GM23338 (cell line): Measurements from ENCODE around the gene HSBP1. TPM values are rescaled to one million over a fixed set of nuclear protein-coding genes. Genes with fewer than 3 reads are reported as not detected.

Source experiments
- ATAC-seq: fragments of 200-7000 bp; cut with Tn5 transposase; 3 replicates; pipeline ENCODE4 v1.9.1; 2020
- DNase-seq: peaks from one replicate; pipeline ENCODE4 v3.0.0-alpha.2; 2015; ENCODE audit warnings: low spot score
- H2AFZ ChIP-seq: fragments of 200-600 bp; sonication (generic); 2 replicates; pipeline ENCODE4 v1.8.0; 2016; ENCODE audit warnings: antibody characterized with exemption, mild to moderate bottlenecking, moderate library complexity
- H3F3A ChIP-seq: fragments of 200-600 bp; sonication (generic); replicated peaks from 2 replicates; pipeline ENCODE4 v1.8.0; 2017; ENCODE audit warnings: antibody characterized with exemption, mixed run types, low read depth
- H3K27ac ChIP-seq: fragments of 200-600 bp; sonication (generic); 2 replicates; pipeline ENCODE4 v1.6.1; 2016; ENCODE audit warnings: low read depth
- H3K27me3 ChIP-seq: fragments of 200-600 bp; sonication (generic); 2 replicates; pipeline ENCODE4 v1.8.0; 2016; ENCODE audit warnings: mild to moderate bottlenecking, mixed run types, moderate library complexity; ENCODE audit not compliant: insufficient read depth
- H3K36me3 ChIP-seq: fragments of 200-600 bp; sonication (generic); 2 replicates; pipeline ENCODE4 v1.8.0; 2016; ENCODE audit warnings: mild to moderate bottlenecking; ENCODE audit not compliant: insufficient read depth
- H3K4me1 ChIP-seq: fragments of 200-600 bp; sonication (generic); 2 replicates; pipeline ENCODE4 v1.8.0; 2016; ENCODE audit warnings: mild to moderate bottlenecking, moderate library complexity; ENCODE audit not compliant: insufficient read depth
- H3K4me2 ChIP-seq: fragments of 200-600 bp; sonication (generic); 2 replicates; pipeline ENCODE4 v1.7.1; 2017; ENCODE audit warnings: mixed run types
- H3K4me3 ChIP-seq: fragments of 200-600 bp; sonication (generic); 2 replicates; pipeline ENCODE4 v1.6.1; 2016; ENCODE audit warnings: mixed run types
- H3K79me2 ChIP-seq: fragments of 200-600 bp; sonication (generic); replicated peaks from 2 replicates; pipeline ENCODE4 v1.8.0; 2017; ENCODE audit warnings: mild to moderate bottlenecking; ENCODE audit not compliant: insufficient read depth
- H3K9me2 ChIP-seq: fragments of 200-600 bp; sonication (generic); 2 replicates; pipeline ENCODE4 v1.8.0; 2017; ENCODE audit not compliant: insufficient read depth
- H4K20me1 ChIP-seq: fragments of 200-600 bp; sonication (generic); replicated peaks from 2 replicates; pipeline ENCODE4 v1.8.0; 2017; ENCODE audit warnings: mild to moderate bottlenecking; ENCODE audit not compliant: insufficient read depth
- H3K27ac Mint-ChIP-seq: 2 replicates; pipeline ENCODE4 v1.8.0; 2020; ENCODE audit warnings: inconsistent platforms, mild to moderate bottlenecking, moderate library complexity, mixed read lengths
- H3K27me3 Mint-ChIP-seq: 3 replicates; pipeline ENCODE4 v1.8.0; 2022; ENCODE audit warnings: low read depth, mild to moderate bottlenecking, moderate library complexity, mixed read lengths, inconsistent platforms; ENCODE audit not compliant: insufficient read depth, poor library complexity
- H3K36me3 Mint-ChIP-seq: 3 replicates; pipeline ENCODE4 v1.8.0; 2021; ENCODE audit warnings: low read depth, mild to moderate bottlenecking, inconsistent platforms, moderate library complexity, mixed read lengths
- H3K4me1 Mint-ChIP-seq: 3 replicates; pipeline ENCODE4 v1.8.0; 2020; ENCODE audit warnings: mild to moderate bottlenecking, inconsistent platforms, mixed read lengths
- H3K4me3 Mint-ChIP-seq: 3 replicates; pipeline ENCODE4 v1.8.0; 2021; ENCODE audit warnings: moderate library complexity, mild to moderate bottlenecking, inconsistent platforms, mixed read lengths
- H3K9me3 Mint-ChIP-seq: 3 replicates; pipeline ENCODE4 v1.8.0; 2020; ENCODE audit warnings: moderate library complexity, mild to moderate bottlenecking, inconsistent platforms, mixed read lengths
- CREB1 ChIP-seq: fragments of 250-450 bp; sonication (Bioruptor Pico); IDR thresholded peaks from 2 replicates; pipeline ENCODE4 v1.5.0; 2020; ENCODE audit warnings: low read depth, mild to moderate bottlenecking, moderate library complexity
- CTCF ChIP-seq, 2 experiments: fragments of 200-600 bp in 1 of 2; sonication (generic) in 1 of 2; conservative IDR thresholded peaks; 2 replicates each; pipeline versions ENCODE4 v1.5.1 to v1.6.1; 2016 to 2017; ENCODE audit warnings: antibody characterized with exemption in 2 of 2, low read depth in 2 of 2, mild to moderate bottlenecking in 2 of 2, moderate library complexity in 1 of 2
- EZH2phosphoT487 ChIP-seq: fragments of 200-600 bp; sonication (generic); IDR thresholded peaks from one replicate; pipeline ENCODE4 v1.8.1; 2018; ENCODE audit warnings: antibody characterized with exemption; ENCODE audit not compliant: unreplicated experiment
- JUNB ChIP-seq: IDR thresholded peaks from one replicate; pipeline ENCODE4 v1.6.1; 2016; ENCODE audit warnings: antibody characterized with exemption; ENCODE audit not compliant: unreplicated experiment
- NANOG ChIP-seq: IDR thresholded peaks from 2 replicates; pipeline ENCODE4 v1.6.1; 2016; ENCODE audit warnings: antibody characterized with exemption, borderline replicate concordance
- POLR2AphosphoS5 ChIP-seq: IDR thresholded peaks from 2 replicates; pipeline ENCODE4 v1.6.1; 2016; ENCODE audit warnings: antibody characterized with exemption, low read depth
- STAT1 ChIP-seq: IDR thresholded peaks from one replicate; pipeline ENCODE4 v1.6.1; 2016; ENCODE audit warnings: antibody characterized with exemption; ENCODE audit not compliant: unreplicated experiment
- ZNF114 ChIP-seq: fragments of 250-450 bp; sonication (Bioruptor Pico); IDR thresholded peaks from 2 replicates; pipeline ENCODE4 v1.5.0; 2020; ENCODE audit warnings: mild to moderate bottlenecking, moderate library complexity
- polyA plus RNA-seq: library from polyadenylated mRNA; unstranded; fragments of >200 nt; fragmentation: Nextera tagmentation; extraction: Ambion mirVana; gene quantifications from 2 replicates; pipeline ENCODE4 v1.2.1, GENCODE V29; 2016
- total RNA-seq: library from RNA; depleted of rRNA; stranded (reverse); fragments of >200 nt; shearing (Covaris generic); gene quantifications from 2 replicates; pipeline ENCODE4 v1.2.3, GENCODE V29; 2014
- TF ChIP-seq, protein P1 (sequence below): fragments of 250-450 bp; sonication (Bioruptor Pico); IDR thresholded peaks from 2 replicates; pipeline ENCODE4 v1.5.0; 2020; ENCODE audit warnings: mild to moderate bottlenecking, moderate library complexity
- TF ChIP-seq, protein P2 (sequence below): IDR thresholded peaks from 2 replicates; pipeline ENCODE4 v1.6.1; 2016; ENCODE audit warnings: antibody characterized with exemption
- TF ChIP-seq, protein P3 (sequence below): IDR thresholded peaks from one replicate; pipeline ENCODE4 v1.6.1; 2018; ENCODE audit warnings: antibody characterized with exemption; ENCODE audit not compliant: unreplicated experiment

Gene HSBP1
- total and polyA plus RNA-seq, 2 experiments from 2014 or later, result 71.0 to 817 TPM

GRCh38 chr16:83785455-83785854 is 22.3 kb upstream of the HSBP1 start:
- Histone ChIP-seq H3K4me1 (no peaks in the 10 kb centered on the region), H3K36me3 (no peaks in the 10 kb centered on the region), H3K4me2 (no peak overlapping the region), H4K20me1 (no peaks in the 10 kb centered on the region), H3K4me3 (no peak overlapping the region), H3F3A (no peaks in the 10 kb centered on the region), H3K27me3 (no peaks in the 10 kb centered on the region), H3K27ac (no peak overlapping the region), H3K9me2 (peaks cover 8% of the 10 kb centered on the region; the same call in 1 of the 2 replicates), H3K79me2 (no peaks in the 10 kb centered on the region), H2AFZ (0 out of 2 replicates have a peak overlapping the region, but pooled peaks have one; percentile 47)
- Mint-ChIP-seq H3K27ac (no peak overlapping the region), H3K9me3 (no peaks in the 10 kb centered on the region), H3K27me3 (peaks cover 2% of the 10 kb centered on the region), H3K4me3 (no peak overlapping the region), H3K4me1 (no peaks in the 10 kb centered on the region), H3K36me3 (no peaks in the 10 kb centered on the region)
- DNase-seq (no peak), ATAC-seq (no peak)
- TF ChIP-seq STAT1 (no peak), EZH2phosphoT487 (no peak), CTCF (conservative IDR thresholded peaks at IDR 0.05; ENCODE audit: low read depth in 2 of 2) (no peak), POLR2AphosphoS5 (no peak), CREB1 (CRISPR knock-in tag) (no peak), ZNF114 (CRISPR knock-in tag) (no peak), NANOG (no peak), JUNB (no peak)
- TF ChIP-seq, protein P1, sequence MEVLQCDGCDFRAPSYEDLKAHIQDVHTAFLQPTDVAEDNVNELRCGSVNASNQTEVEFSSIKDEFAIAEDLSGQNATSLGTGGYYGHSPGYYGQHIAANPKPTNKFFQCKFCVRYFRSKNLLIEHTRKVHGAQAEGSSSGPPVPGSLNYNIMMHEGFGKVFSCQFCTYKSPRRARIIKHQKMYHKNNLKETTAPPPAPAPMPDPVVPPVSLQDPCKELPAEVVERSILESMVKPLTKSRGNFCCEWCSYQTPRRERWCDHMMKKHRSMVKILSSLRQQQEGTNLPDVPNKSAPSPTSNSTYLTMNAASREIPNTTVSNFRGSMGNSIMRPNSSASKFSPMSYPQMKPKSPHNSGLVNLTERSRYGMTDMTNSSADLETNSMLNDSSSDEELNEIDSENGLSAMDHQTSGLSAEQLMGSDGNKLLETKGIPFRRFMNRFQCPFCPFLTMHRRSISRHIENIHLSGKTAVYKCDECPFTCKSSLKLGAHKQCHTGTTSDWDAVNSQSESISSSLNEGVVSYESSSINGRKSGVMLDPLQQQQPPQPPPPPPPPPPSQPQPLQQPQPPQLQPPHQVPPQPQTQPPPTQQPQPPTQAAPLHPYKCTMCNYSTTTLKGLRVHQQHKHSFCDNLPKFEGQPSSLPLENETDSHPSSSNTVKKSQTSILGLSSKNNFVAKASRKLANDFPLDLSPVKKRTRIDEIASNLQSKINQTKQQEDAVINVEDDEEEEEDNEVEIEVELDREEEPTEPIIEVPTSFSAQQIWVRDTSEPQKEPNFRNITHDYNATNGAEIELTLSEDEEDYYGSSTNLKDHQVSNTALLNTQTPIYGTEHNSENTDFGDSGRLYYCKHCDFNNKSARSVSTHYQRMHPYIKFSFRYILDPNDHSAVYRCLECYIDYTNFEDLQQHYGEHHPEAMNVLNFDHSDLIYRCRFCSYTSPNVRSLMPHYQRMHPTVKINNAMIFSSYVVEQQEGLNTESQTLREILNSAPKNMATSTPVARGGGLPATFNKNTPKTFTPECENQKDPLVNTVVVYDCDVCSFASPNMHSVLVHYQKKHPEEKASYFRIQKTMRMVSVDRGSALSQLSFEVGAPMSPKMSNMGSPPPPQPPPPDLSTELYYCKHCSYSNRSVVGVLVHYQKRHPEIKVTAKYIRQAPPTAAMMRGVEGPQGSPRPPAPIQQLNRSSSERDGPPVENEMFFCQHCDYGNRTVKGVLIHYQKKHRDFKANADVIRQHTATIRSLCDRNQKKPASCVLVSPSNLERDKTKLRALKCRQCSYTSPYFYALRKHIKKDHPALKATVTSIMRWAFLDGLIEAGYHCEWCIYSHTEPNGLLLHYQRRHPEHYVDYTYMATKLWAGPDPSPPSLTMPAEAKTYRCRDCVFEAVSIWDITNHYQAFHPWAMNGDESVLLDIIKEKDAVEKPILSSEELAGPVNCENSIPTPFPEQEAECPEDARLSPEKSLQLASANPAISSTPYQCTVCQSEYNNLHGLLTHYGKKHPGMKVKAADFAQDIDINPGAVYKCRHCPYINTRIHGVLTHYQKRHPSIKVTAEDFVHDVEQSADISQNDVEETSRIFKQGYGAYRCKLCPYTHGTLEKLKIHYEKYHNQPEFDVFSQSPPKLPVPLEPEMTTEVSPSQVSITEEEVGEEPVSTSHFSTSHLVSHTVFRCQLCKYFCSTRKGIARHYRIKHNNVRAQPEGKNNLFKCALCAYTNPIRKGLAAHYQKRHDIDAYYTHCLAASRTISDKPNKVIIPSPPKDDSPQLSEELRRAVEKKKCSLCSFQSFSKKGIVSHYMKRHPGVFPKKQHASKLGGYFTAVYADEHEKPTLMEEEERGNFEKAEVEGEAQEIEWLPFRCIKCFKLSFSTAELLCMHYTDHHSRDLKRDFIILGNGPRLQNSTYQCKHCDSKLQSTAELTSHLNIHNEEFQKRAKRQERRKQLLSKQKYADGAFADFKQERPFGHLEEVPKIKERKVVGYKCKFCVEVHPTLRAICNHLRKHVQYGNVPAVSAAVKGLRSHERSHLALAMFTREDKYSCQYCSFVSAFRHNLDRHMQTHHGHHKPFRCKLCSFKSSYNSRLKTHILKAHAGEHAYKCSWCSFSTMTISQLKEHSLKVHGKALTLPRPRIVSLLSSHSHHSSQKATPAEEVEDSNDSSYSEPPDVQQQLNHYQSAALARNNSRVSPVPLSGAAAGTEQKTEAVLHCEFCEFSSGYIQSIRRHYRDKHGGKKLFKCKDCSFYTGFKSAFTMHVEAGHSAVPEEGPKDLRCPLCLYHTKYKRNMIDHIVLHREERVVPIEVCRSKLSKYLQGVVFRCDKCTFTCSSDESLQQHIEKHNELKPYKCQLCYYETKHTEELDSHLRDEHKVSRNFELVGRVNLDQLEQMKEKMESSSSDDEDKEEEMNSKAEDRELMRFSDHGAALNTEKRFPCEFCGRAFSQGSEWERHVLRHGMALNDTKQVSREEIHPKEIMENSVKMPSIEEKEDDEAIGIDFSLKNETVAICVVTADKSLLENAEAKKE (CRISPR knock-in tag), result no peak
- TF ChIP-seq, protein P2, sequence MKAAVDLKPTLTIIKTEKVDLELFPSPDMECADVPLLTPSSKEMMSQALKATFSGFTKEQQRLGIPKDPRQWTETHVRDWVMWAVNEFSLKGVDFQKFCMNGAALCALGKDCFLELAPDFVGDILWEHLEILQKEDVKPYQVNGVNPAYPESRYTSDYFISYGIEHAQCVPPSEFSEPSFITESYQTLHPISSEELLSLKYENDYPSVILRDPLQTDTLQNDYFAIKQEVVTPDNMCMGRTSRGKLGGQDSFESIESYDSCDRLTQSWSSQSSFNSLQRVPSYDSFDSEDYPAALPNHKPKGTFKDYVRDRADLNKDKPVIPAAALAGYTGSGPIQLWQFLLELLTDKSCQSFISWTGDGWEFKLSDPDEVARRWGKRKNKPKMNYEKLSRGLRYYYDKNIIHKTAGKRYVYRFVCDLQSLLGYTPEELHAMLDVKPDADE, result no peak
- TF ChIP-seq, protein P3, sequence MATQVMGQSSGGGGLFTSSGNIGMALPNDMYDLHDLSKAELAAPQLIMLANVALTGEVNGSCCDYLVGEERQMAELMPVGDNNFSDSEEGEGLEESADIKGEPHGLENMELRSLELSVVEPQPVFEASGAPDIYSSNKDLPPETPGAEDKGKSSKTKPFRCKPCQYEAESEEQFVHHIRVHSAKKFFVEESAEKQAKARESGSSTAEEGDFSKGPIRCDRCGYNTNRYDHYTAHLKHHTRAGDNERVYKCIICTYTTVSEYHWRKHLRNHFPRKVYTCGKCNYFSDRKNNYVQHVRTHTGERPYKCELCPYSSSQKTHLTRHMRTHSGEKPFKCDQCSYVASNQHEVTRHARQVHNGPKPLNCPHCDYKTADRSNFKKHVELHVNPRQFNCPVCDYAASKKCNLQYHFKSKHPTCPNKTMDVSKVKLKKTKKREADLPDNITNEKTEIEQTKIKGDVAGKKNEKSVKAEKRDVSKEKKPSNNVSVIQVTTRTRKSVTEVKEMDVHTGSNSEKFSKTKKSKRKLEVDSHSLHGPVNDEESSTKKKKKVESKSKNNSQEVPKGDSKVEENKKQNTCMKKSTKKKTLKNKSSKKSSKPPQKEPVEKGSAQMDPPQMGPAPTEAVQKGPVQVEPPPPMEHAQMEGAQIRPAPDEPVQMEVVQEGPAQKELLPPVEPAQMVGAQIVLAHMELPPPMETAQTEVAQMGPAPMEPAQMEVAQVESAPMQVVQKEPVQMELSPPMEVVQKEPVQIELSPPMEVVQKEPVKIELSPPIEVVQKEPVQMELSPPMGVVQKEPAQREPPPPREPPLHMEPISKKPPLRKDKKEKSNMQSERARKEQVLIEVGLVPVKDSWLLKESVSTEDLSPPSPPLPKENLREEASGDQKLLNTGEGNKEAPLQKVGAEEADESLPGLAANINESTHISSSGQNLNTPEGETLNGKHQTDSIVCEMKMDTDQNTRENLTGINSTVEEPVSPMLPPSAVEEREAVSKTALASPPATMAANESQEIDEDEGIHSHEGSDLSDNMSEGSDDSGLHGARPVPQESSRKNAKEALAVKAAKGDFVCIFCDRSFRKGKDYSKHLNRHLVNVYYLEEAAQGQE, result no peak
